Measurements from ENCODE around the gene ITGB5. TPM values are rescaled to one million over a fixed set of nuclear protein-coding genes. Genes with fewer than 3 reads are reported as not detected.

Gene ITGB5
- total RNA-seq, 1 experiment from 2014 or later: 77.8 TPM

- ATAC-seq (no peak), DNase-seq (ENCODE audit: low read depth, low spot score) (no peak)
- Histone ChIP-seq H3K4me3 (replicated peaks in 1 of 2; ENCODE audit: low read depth in 1 of 2, low read length in 2 of 2) (no peak overlapping the region), H3K79me2 (ENCODE audit: insufficient read depth, low read length) (no peaks in the 10 kb centered on the region), H3K27me3 (ENCODE audit: insufficient read depth, low read length) (no peaks in the 10 kb centered on the region), H3K4me1 (ENCODE audit: control insufficient read depth in 1 of 2, insufficient read depth in 2 of 2, low read length in 2 of 2) (peaks cover 3 to 5% of the 10 kb centered on the region in 2 experiments; a peak in 2 of 4 replicates), H3K4me2 (ENCODE audit: low read length) (no peak overlapping the region), H3K36me3 (ENCODE audit: control insufficient read depth in 1 of 2, insufficient read depth in 2 of 2, low read length in 2 of 2) (no peaks in the 10 kb centered on the region), H3K9me2 (ENCODE audit: insufficient read depth) (no peaks in the 10 kb centered on the region), H3K9me3 (ENCODE audit: control insufficient read depth in 1 of 2, insufficient read depth in 1 of 2, low read depth in 1 of 2, low read length in 2 of 2) (no peaks in the 10 kb centered on the region), H4K20me1 (ENCODE audit: insufficient read depth) (no peaks in the 10 kb centered on the region), H3K27ac (ENCODE audit: low read depth, low read length) (no peak overlapping the region), H2AFZ (ENCODE audit: low read depth, low read length, poor library complexity, severe bottlenecking) (no peak overlapping the region), H3K9ac (ENCODE audit: low read length) (no peak overlapping the region)
- intact Hi-C loops (cut with micrococcal nuclease): no loop called here
- RAD21 ChIA-PET (ENCODE audit: low non-redundant PET in 1 of 2, low total read pairs in 2 of 2, uncharacterized antibody in 2 of 2, unreplicated experiment in 2 of 2): no interaction called here
- no TSS peak for BruUV-seq (replicated peaks)
- CTCF ChIA-PET: interaction anchor here (1.8 kb wide), 1 partner anchor 120 kb away, joined by 4 read pairs; no protein-coding TSS in a partner anchor
- TF ChIP-seq EZH2 (IDR thresholded peaks at IDR 0.05): no peak
- TF ChIP-seq, protein P1, sequence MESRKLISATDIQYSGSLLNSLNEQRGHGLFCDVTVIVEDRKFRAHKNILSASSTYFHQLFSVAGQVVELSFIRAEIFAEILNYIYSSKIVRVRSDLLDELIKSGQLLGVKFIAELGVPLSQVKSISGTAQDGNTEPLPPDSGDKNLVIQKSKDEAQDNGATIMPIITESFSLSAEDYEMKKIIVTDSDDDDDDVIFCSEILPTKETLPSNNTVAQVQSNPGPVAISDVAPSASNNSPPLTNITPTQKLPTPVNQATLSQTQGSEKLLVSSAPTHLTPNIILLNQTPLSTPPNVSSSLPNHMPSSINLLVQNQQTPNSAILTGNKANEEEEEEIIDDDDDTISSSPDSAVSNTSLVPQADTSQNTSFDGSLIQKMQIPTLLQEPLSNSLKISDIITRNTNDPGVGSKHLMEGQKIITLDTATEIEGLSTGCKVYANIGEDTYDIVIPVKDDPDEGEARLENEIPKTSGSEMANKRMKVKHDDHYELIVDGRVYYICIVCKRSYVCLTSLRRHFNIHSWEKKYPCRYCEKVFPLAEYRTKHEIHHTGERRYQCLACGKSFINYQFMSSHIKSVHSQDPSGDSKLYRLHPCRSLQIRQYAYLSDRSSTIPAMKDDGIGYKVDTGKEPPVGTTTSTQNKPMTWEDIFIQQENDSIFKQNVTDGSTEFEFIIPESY (IDR thresholded peaks at IDR 0.05; ENCODE audit: extremely low read depth, insufficient replicate concordance, low read length): no peak
- TF ChIP-seq REST (IDR thresholded peaks at IDR 0.05; ENCODE audit: low read depth): no peak
- TF ChIP-seq ZNF274 (IDR thresholded peaks at IDR 0.05; ENCODE audit: low read depth, low read length): no peak
- no peak for TF ChIP-seq POLR2AphosphoS5 (IDR thresholded peaks at IDR 0.05; ENCODE audit: low read depth, low read length)
- TF ChIP-seq TCF7L2 (IDR thresholded peaks at IDR 0.05; ENCODE audit: borderline replicate concordance, extremely low read depth, insufficient read depth, insufficient read length): no peak
- TF ChIP-seq EZH2phosphoT487 (IDR thresholded peaks at IDR 0.05; ENCODE audit: borderline replicate concordance): no peak
- TF ChIP-seq, protein P2, sequence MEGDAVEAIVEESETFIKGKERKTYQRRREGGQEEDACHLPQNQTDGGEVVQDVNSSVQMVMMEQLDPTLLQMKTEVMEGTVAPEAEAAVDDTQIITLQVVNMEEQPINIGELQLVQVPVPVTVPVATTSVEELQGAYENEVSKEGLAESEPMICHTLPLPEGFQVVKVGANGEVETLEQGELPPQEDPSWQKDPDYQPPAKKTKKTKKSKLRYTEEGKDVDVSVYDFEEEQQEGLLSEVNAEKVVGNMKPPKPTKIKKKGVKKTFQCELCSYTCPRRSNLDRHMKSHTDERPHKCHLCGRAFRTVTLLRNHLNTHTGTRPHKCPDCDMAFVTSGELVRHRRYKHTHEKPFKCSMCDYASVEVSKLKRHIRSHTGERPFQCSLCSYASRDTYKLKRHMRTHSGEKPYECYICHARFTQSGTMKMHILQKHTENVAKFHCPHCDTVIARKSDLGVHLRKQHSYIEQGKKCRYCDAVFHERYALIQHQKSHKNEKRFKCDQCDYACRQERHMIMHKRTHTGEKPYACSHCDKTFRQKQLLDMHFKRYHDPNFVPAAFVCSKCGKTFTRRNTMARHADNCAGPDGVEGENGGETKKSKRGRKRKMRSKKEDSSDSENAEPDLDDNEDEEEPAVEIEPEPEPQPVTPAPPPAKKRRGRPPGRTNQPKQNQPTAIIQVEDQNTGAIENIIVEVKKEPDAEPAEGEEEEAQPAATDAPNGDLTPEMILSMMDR (IDR thresholded peaks at IDR 0.05 in 2 of 3, conservative IDR thresholded peaks at IDR 0.05 in 1 of 3; ENCODE audit: borderline replicate concordance in 1 of 3, insufficient read depth in 1 of 3, low read depth in 2 of 3, low read length in 2 of 3): no peak
- no peak for TF ChIP-seq RAD21 (IDR thresholded peaks at IDR 0.05; ENCODE audit: low read depth)
- no peak for TF ChIP-seq POLR2A (IDR thresholded peaks at IDR 0.05; ENCODE audit: borderline replicate concordance, extremely low read depth, insufficient read depth, insufficient read length)
- no peak for TF ChIP-seq FOSL1 (IDR thresholded peaks at IDR 0.05; ENCODE audit: low read depth)
- TF ChIP-seq YY1 (IDR thresholded peaks at IDR 0.05; ENCODE audit: extremely low read depth, insufficient replicate concordance, low read depth, low read length): no peak
- no peak for TF ChIP-seq ZFX (IDR thresholded peaks at IDR 0.05)
- TF ChIP-seq CEBPB (IDR thresholded peaks at IDR 0.05; ENCODE audit: low read depth): no peak
- no peak for TF ChIP-seq EGR1 (IDR thresholded peaks at IDR 0.05; ENCODE audit: low read depth)
- no peak for TF ChIP-seq SP1 (IDR thresholded peaks at IDR 0.05; ENCODE audit: low read depth)
- POLR2A ChIA-PET: no interaction called here
These were observed 105.4 kb downstream of the ITGB5 start for GRCh38 chr3:124781476-124782376.
